ENCODE data around the gene BOD1L2. TPM values are rescaled to one million over a fixed set of nuclear protein-coding genes. Genes with fewer than 3 reads are reported as not detected.

The BOD1L2 gene
- total RNA-seq, 2 donors from 2014 or later, result 0.13 to 1.3 TPM

DNA sequence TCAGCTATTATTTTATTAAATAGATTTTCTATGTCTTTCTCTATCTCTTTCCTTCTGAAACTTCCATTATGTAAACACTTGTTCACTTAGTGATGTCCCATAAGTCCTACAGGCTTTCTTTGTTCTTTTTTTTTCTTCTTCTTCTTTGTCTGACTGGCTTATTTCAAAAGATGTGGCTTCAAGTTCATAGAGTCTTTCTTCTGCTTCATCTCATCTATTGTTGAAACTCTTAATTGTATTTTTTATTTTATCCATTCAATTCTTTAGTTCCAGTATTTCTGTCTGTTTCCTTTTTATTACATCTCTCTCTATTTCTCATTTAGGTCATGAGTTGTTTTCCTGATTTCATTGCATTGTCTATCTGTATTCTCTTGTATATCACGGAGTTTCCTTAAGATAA is 38.5 kb downstream of the BOD1L2 start:
- Mint-ChIP-seq H3K9me3 (peaks cover 39% of the 10 kb centered on the region), H3K36me3 (ENCODE audit: low read depth) (peaks cover 1% of the 10 kb centered on the region), H3K27ac (no peak overlapping the region), H3K4me1 (no peaks in the 10 kb centered on the region), H3K4me3 (no peak overlapping the region), H3K27me3 (ENCODE audit: insufficient read depth) (peaks cover 4% of the 10 kb centered on the region)
- H3K36me3 ChIP-seq (ENCODE audit: control insufficient read depth, insufficient read depth, low read length), result no peaks in the 10 kb centered on the region
- WGBS, 2 experiments (ENCODE audit: insufficient coverage in 1 of 2, insufficient read length in 1 of 2), result no CpG with 5 or more reads among the region's 1 CpG
- no peak overlapping the region for H3K4me3 ChIP-seq (ENCODE audit: low read length)
- no peaks in the 10 kb centered on the region for H3K27me3 ChIP-seq (ENCODE audit: control insufficient read depth, insufficient read depth, low read length, poor library complexity, severe bottlenecking)
- no peak overlapping the region for H3K9ac ChIP-seq (ENCODE audit: extremely low read depth, low read length, poor library complexity, severe bottlenecking)
- DNase-seq, result no peak
- H3K9me3 ChIP-seq (ENCODE audit: control insufficient read depth, low read length), result peaks cover 35% of the 10 kb centered on the region
- TF ChIP-seq, protein P1, sequence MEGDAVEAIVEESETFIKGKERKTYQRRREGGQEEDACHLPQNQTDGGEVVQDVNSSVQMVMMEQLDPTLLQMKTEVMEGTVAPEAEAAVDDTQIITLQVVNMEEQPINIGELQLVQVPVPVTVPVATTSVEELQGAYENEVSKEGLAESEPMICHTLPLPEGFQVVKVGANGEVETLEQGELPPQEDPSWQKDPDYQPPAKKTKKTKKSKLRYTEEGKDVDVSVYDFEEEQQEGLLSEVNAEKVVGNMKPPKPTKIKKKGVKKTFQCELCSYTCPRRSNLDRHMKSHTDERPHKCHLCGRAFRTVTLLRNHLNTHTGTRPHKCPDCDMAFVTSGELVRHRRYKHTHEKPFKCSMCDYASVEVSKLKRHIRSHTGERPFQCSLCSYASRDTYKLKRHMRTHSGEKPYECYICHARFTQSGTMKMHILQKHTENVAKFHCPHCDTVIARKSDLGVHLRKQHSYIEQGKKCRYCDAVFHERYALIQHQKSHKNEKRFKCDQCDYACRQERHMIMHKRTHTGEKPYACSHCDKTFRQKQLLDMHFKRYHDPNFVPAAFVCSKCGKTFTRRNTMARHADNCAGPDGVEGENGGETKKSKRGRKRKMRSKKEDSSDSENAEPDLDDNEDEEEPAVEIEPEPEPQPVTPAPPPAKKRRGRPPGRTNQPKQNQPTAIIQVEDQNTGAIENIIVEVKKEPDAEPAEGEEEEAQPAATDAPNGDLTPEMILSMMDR (conservative IDR thresholded peaks at IDR 0.05), result no peak
- H3K4me1 ChIP-seq (ENCODE audit: control insufficient read depth, insufficient read depth, low read length), result no peaks in the 10 kb centered on the region
- no peak overlapping the region for H3K27ac ChIP-seq (ENCODE audit: low read depth, low read length)

DNA sequence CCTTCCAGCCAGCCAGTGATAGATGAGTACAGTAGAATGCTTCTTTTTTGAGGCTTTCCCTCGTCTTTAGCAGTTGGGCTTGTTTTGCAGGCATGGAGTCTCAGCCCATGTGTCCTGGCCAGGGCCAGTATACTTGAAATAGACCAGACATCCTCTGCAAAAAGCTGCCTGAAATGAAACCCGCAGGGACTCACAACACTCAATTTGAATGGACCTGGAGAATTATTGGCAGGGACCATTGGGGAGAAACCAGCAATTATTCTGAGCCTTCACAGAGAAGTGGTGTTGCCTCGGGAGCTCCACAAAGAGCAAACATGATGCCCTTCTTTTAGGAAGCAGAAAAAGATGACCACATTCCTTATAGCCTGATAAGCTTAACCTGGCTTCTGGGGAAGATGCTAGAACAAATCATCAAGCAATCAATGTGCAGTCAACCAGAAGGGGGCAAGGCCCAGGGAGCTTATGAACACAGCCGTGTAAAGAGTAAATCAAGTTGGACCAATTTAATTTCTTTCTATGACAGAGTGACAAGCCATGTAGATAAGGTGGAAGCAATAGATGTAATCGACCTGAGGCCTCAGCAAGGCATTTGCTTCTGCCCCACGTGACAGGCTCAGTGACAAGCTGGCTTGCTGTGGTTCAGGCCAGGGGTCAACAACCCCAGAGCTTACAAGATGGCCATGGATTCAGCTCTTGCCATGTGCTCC is 42.1 kb downstream of the BOD1L2 start:
- no peak overlapping the region for H3K4me3 ChIP-seq (ENCODE audit: low read length)
- Mint-ChIP-seq H3K36me3 (ENCODE audit: low read depth) (peaks cover 1% of the 10 kb centered on the region), H3K4me3 (no peak overlapping the region), H3K27ac (no peak overlapping the region), H3K4me1 (no peaks in the 10 kb centered on the region), H3K27me3 (ENCODE audit: insufficient read depth) (peaks cover 4% of the 10 kb centered on the region), H3K9me3 (peaks cover 16% of the 10 kb centered on the region)
- H3K4me1 ChIP-seq (ENCODE audit: control insufficient read depth, insufficient read depth, low read length), result no peaks in the 10 kb centered on the region
- no peaks in the 10 kb centered on the region for H3K36me3 ChIP-seq (ENCODE audit: control insufficient read depth, insufficient read depth, low read length)
- H3K9me3 ChIP-seq (ENCODE audit: control insufficient read depth, low read length), result peaks cover 26% of the 10 kb centered on the region
- no peak for DNase-seq
- no peak overlapping the region for H3K9ac ChIP-seq (ENCODE audit: extremely low read depth, low read length, poor library complexity, severe bottlenecking)
- no peaks in the 10 kb centered on the region for H3K27me3 ChIP-seq (ENCODE audit: control insufficient read depth, insufficient read depth, low read length, poor library complexity, severe bottlenecking)
- 91 to 94% methylated on average over 5 to 6 of the region's 6 CpGs for WGBS, 2 experiments (ENCODE audit: insufficient coverage in 1 of 2, insufficient read length in 1 of 2)
- TF ChIP-seq, protein P1 (conservative IDR thresholded peaks at IDR 0.05), result no peak
- H3K27ac ChIP-seq (ENCODE audit: low read depth, low read length), result no peak overlapping the region

DNA sequence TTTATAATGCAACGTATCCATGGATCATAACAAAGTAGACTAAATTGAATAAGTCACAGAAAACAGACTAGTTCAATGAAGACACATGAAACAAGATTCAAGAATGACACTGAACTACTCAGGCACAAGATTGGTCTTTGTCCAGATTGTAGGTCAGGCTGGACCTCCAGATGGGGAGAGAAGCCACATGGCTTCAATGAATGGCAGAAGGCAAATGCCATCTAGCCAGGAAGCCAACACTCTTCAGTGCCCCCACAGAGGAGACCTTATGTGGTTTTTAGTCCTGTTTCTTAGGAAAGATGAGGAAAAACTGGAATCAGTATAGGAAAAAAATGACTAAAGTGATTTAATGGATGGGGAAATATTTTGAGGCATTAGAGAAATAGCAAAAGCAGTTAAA is 43.1 kb downstream of the BOD1L2 start:
- no peak overlapping the region for H3K9ac ChIP-seq (ENCODE audit: extremely low read depth, low read length, poor library complexity, severe bottlenecking)
- TF ChIP-seq, protein P1 (conservative IDR thresholded peaks at IDR 0.05), result no peak
- Mint-ChIP-seq H3K4me3 (no peak overlapping the region), H3K9me3 (peaks cover 10% of the 10 kb centered on the region), H3K36me3 (ENCODE audit: low read depth) (no peaks in the 10 kb centered on the region), H3K4me1 (no peaks in the 10 kb centered on the region), H3K27ac (no peak overlapping the region), H3K27me3 (ENCODE audit: insufficient read depth) (peaks cover 4% of the 10 kb centered on the region)
- H3K4me3 ChIP-seq (ENCODE audit: low read length), result no peak overlapping the region
- no peak overlapping the region for H3K27ac ChIP-seq (ENCODE audit: low read depth, low read length)
- no peaks in the 10 kb centered on the region for H3K27me3 ChIP-seq (ENCODE audit: control insufficient read depth, insufficient read depth, low read length, poor library complexity, severe bottlenecking)
- peaks cover 16% of the 10 kb centered on the region for H3K9me3 ChIP-seq (ENCODE audit: control insufficient read depth, low read length)
- no peak for DNase-seq
- 90% methylated on average over 1 of the region's 1 CpG; no CpG with 5 or more reads in 1 of the 2 experiments for WGBS, 2 experiments (ENCODE audit: insufficient coverage in 1 of 2, insufficient read length in 1 of 2)
- H3K36me3 ChIP-seq (ENCODE audit: control insufficient read depth, insufficient read depth, low read length), result no peaks in the 10 kb centered on the region
- H3K4me1 ChIP-seq (ENCODE audit: control insufficient read depth, insufficient read depth, low read length), result no peaks in the 10 kb centered on the region

Measured in endodermal cell (in vitro differentiated cells).